Measurements from ENCODE around the gene ZNF275. TPM values are rescaled to one million over a fixed set of nuclear protein-coding genes. Genes with fewer than 3 reads are reported as not detected.
"Not testable (repeated sequence)": the region's sequence is repeated elsewhere in the genome, so short reads cannot be mapped to it uniquely, and the experiment has no call there.

ZNF275 gene, protein sequence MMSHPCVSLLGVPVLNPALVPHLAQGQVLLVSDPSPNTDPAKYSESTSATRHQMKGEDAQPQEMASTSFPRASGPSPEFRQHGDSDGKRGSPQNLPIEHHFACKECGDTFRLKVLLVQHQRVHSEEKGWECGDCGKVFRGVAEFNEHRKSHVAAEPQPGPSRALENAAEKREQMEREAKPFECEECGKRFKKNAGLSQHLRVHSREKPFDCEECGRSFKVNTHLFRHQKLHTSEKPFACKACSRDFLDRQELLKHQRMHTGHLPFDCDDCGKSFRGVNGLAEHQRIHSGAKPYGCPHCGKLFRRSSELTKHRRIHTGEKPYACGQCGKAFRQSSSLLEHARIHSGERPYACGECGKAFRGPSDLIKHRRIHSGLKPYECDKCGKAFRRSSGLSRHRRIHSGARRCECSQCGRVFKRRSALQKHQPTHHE
- total RNA-seq, result 10 to 100 TPM; 22.6 to 24.6 TPM

DNA sequence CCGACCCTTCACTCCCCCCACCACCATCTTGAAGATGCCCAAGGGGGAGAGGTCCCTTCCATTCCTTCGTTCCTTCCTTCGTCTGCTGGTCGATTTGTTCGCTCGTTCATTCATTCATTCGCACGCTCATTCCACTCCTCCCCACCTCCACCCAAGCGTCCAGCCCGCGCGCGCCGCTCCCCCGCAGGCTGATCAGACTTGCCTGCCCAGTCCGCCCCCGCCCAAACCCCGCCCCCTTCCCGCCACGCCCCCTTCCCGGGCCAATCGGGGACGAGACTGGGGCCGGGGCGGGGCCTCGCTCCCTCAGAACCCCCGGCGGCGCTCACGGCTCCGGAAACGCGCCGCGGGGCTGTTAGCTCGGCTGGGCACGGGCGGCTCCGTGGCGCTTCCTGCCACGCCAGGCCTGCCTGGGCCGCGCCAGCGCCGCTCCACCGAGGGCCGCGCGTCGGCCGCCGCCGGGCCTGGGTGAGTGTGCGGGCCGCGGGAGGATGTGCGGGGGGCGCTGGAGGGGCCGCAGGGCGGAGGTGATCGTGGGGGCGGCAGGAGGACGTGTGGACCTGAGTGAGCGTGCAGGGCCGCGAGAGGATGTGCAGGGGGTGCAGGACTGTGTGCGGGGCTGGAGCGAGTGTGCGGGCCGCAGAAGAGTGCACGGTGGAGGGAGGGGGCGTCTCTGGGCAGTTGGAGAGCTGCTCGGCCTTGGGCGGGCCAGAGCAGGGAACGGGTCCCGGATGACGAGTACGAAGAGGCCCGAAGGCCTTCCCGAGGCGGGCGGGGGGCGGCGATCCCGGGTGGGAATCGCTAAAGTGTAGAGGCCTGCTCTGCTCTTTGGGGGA is at the start of gene ZNF275:
TSS of gene ZNF275 (plus strand) at position 333 of the 833 bp plus-strand sequence. CDS start 2,527 bp downstream, outside the sequence.
- Mint-ChIP-seq H3K27me3 (peaks cover 5% of the 10 kb centered on the region), H3K27ac (peak within 1 kb of the TSS; percentile 84), H3K4me3 (peak within 1 kb of the TSS; percentile 91), H3K36me3 (peaks cover 22% of the 10 kb centered on the region), H3K4me1 (peaks cover 35% of the 10 kb centered on the region), H3K9me3 (no peaks in the 10 kb centered on the region)
- POLR2A ChIA-PET, result interaction anchor here (0.6 to 1.7 kb wide), 2 partner anchors 10 to 12 kb away, joined by 3 to 22 read pairs; no protein-coding TSS in a partner anchor
- ATAC-seq (ENCODE audit: low read depth), result peak; percentile 93
- peak; percentile 88 for DNase-seq

DNA sequence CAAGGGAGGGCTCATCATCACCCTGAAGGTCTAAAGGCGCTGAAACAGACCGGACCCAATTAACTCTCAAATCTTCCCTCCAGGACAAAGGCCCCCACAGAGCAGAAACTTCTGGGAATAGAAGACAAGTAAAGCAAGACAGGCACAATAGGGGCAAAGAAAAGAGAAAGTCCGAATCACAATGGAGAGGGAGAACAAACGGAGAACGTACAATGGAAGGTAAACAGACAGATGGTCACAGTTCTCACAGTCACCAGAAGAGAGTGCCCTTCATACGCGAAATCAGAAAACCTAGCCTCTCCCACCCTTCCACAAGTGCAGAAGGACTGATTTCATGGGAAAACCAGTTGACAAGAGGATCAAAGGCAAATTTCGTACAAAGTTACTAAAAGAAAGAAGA is 48.3 kb upstream of the ZNF275 start:
- H3K4me3 Mint-ChIP-seq; H3K4me1 Mint-ChIP-seq; H3K27me3 Mint-ChIP-seq; H3K27ac Mint-ChIP-seq; ATAC-seq (ENCODE audit: low read depth); DNase-seq; POLR2A ChIA-PET; H3K9me3 Mint-ChIP-seq; H3K36me3 Mint-ChIP-seq: not testable (repeated sequence)

- H3K4me1 Mint-ChIP-seq; H3K36me3 Mint-ChIP-seq; H3K27ac Mint-ChIP-seq; H3K9me3 Mint-ChIP-seq; H3K4me3 Mint-ChIP-seq; ATAC-seq (ENCODE audit: low read depth); POLR2A ChIA-PET; DNase-seq; H3K27me3 Mint-ChIP-seq: not testable (repeated sequence)
Measured at GRCh38 chrX:153288807-153289206, 45.1 kb upstream of the ZNF275 start.

DNA sequence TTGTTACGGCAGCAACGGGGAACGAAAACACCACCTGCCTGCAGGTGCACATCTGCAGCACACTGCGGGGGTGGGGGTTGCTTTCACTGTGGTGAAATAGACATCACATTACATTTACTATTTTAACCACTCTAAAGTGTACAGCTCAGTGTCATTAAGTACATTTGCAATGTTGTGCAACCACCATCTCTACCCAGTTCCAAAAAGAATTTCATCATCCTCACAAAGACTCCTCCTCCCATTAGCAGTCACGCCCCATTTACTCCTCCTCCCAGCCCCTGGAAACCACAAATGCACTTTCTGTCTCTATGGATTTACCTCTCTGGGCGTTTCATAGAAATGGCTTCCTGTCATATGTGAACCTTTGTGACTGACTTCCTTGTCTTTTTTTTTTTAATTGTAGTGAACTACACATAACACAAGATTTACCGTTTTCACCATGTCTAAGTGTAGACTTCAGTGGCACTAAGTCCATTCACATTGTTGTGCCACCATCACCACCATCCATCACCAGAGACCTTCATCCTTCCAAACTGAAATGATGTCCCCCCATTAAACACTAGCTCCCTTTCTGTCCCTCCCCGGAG is 40.4 kb upstream of the ZNF275 start:
- Mint-ChIP-seq H3K27ac (peak overlapping the region; percentile 85), H3K4me3 (peak overlapping the region; percentile 52)
- H3K9me3 Mint-ChIP-seq, DNase-seq, H3K4me1 Mint-ChIP-seq, H3K36me3 Mint-ChIP-seq, H3K27me3 Mint-ChIP-seq, POLR2A ChIA-PET: not testable (repeated sequence)
- ATAC-seq (ENCODE audit: low read depth), result peak; percentile 73

DNA sequence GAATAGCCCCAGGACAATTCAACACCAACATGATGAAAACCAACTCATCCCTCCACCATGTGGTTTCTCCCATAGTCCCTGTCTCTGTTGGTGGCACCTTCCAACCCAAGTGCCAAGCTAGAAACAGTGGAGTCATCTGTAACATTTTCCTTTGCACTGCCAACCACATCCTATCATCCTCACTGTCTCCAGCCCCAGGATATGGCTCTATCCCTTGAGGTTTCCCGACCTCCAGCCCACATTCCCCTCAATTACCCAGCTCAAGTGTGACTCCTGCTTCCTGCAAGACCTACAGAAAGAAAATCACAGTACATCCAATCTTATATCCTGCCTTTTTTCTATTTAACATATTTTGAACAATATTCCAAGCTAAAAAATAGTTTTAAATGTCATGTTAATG is 36.6 kb upstream of the ZNF275 start:
- peaks cover 9% of the 10 kb centered on the region for H3K4me1 Mint-ChIP-seq
- ATAC-seq (ENCODE audit: low read depth), result no peak
- POLR2A ChIA-PET, result no interaction called here
- H3K4me3 Mint-ChIP-seq, result no peak overlapping the region
- DNase-seq, result no peak
- H3K27ac Mint-ChIP-seq, result no peak overlapping the region
- peaks cover 3% of the 10 kb centered on the region for H3K36me3 Mint-ChIP-seq
- H3K27me3 Mint-ChIP-seq, result peaks cover 25% of the 10 kb centered on the region
- no peaks in the 10 kb centered on the region for H3K9me3 Mint-ChIP-seq

DNA sequence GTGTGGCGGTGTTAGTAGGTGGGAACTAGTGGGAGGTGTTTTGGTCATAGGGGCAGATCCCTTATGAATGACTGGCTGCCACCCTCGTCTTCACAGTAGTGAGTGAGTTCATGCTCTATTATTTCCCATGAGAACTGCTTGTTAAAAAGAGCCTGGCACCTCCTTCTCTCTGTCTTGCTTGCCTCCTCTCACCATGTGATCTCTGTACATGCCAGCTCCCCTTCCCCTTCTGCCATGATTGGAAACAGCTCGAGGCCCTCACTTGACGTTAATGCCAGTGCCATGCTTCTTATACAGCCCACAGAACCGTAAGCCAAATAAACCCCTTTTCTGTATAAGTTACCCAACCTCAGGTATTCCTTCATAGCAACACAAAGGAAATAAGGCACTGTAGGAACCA is 34.1 kb upstream of the ZNF275 start:
- Mint-ChIP-seq H3K4me3 (no peak overlapping the region), H3K4me1 (peaks cover 9% of the 10 kb centered on the region), H3K9me3 (no peaks in the 10 kb centered on the region), H3K27me3 (peaks cover 44% of the 10 kb centered on the region), H3K27ac (no peak overlapping the region), H3K36me3 (no peaks in the 10 kb centered on the region)
- ATAC-seq (ENCODE audit: low read depth) (no peak), DNase-seq (no peak)
- POLR2A ChIA-PET, result no interaction called here

DNA sequence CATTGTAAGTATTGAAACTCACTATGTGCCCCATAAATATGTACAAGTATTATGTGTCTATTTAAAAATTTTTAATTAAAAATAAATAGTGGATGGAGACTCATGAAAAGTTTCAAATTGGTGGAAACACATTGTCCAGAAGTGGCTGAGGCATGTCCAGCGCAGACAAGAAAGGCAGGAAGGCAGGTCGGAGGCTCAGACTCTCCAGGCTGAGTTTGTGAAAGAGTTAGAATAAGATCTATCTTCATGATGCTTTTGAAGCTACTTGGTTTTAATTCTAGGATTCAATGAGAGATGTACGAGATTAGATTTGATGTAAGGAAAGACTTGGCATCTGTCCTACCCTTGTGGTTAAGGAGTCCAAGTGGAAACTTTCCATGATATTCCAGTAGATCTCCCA is 32.2 kb upstream of the ZNF275 start:
- no peaks in the 10 kb centered on the region for H3K36me3 Mint-ChIP-seq
- H3K27ac Mint-ChIP-seq, result no peak overlapping the region
- H3K4me3 Mint-ChIP-seq, result no peak overlapping the region
- DNase-seq, result no peak
- ATAC-seq (ENCODE audit: low read depth), result no peak
- no peaks in the 10 kb centered on the region for H3K9me3 Mint-ChIP-seq
- peaks cover 7% of the 10 kb centered on the region for H3K4me1 Mint-ChIP-seq
- POLR2A ChIA-PET, result no interaction called here
- H3K27me3 Mint-ChIP-seq, result peaks cover 47% of the 10 kb centered on the region

DNA sequence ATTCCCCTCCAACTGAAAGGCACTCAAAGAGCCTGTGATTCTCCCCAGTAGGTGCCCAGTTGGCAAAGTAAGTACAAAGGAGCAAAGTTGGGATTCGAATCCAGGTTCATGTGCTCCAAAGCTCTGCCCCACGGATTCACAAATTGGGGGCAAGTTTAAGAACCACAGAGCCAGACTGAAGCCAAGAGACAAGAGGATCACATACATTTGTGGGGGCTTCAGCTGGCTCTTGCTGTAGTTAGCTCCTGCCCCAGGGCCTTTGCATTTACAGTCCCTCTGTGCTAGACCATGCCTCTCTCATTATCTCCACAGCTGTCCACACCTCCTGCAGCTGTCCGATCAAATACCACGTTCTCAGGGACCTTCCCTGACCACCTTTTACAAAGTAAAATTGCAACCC is 31.2 kb upstream of the ZNF275 start:
- no peak overlapping the region for H3K27ac Mint-ChIP-seq
- peaks cover 7% of the 10 kb centered on the region for H3K4me1 Mint-ChIP-seq
- H3K9me3 Mint-ChIP-seq, result no peaks in the 10 kb centered on the region
- no peak overlapping the region for H3K4me3 Mint-ChIP-seq
- DNase-seq, result no peak
- POLR2A ChIA-PET, result no interaction called here
- H3K36me3 Mint-ChIP-seq, result no peaks in the 10 kb centered on the region
- ATAC-seq (ENCODE audit: low read depth), result no peak
- H3K27me3 Mint-ChIP-seq, result peaks cover 45% of the 10 kb centered on the region

DNA sequence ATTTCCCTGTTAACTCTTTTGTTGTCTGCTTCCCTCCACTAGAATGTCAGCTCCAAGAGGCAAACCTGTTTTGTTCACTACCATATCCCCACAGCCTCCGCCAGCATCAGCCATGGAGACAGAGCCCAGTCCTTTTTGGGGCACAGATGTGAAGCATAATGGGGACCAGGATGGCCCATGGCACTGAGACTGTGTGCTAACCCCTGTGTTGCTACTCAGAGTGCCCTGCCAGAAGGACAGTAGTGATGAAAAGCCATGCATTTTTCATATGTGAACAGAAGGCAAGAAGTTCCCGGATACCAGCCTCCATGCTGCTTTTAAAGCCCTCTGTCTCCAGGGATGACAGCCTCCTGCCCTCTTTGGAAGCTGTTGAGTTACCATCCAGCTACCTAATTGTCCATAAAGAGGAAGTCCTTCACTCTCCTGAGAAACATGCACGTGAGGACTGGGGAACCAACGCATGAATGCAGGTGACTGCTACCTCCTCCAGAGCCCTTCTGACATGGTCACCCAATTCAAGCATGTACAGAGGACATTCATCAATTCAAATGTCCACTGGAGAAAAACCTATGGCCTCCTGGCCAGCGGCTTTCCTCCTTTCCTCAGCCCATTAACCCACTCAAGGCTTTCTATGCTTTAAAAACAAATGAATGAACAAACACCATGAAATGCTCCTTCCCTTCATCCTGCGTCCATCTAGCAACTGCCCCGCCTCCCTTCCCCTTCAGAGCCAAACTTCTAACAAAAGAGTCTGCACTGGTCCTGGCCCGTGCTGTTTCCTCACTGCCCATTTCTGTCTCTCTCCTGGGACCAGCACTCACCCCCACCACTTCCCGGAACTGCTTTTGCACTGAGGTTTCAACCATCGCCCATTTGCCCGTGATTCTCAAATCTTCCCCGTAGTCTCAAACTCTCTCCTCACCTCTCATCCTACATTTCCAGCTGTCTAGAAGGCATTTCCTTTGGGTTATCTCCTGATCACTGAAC is 30.4 kb upstream of the ZNF275 start:
- no peak overlapping the region for H3K4me3 Mint-ChIP-seq
- no peak for ATAC-seq (ENCODE audit: low read depth)
- peaks cover 7% of the 10 kb centered on the region for H3K4me1 Mint-ChIP-seq

GRCh38 chrX:153304988-153305736 is 28.8 kb upstream of the ZNF275 start:
- H3K27ac Mint-ChIP-seq, result no peak overlapping the region
- POLR2A ChIA-PET, result no interaction called here
- no peak for ATAC-seq (ENCODE audit: low read depth)

More for the DNA sequence above, 30.4 kb upstream of the ZNF275 start:
- Mint-ChIP-seq H3K27me3 (peaks cover 40% of the 10 kb centered on the region), H3K27ac (no peak overlapping the region), H3K9me3 (no peaks in the 10 kb centered on the region), H3K36me3 (no peaks in the 10 kb centered on the region)
- POLR2A ChIA-PET, result no interaction called here
- no peak for DNase-seq

DNA sequence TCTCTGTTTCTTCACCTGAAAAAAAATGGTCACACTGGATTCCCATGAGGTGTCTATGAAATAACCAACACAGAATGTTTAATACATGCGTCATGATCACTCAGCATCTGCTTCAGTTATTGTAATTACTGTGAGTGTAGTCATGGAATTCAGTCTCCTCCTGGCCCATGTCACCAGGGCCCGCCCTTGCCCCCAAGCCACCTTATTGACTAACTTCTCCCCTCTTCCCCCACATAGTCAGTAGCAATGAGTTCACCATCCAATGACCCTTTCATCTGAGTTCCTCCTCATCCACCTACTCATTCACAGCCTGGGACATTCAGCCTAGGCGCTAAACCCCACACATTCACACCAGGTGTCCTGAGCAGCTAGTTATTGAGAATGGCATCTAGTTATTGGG is 28.0 kb upstream of the ZNF275 start:
- Mint-ChIP-seq H3K27me3 (peaks cover 31% of the 10 kb centered on the region), H3K27ac (no peak overlapping the region)
- no peak for DNase-seq

More at GRCh38 chrX:153304988-153305736, 28.8 kb upstream of the ZNF275 start:
- Mint-ChIP-seq H3K27me3 (peaks cover 34% of the 10 kb centered on the region), H3K4me3 (no peak overlapping the region), H3K9me3 (no peaks in the 10 kb centered on the region), H3K4me1 (peaks cover 7% of the 10 kb centered on the region), H3K36me3 (no peaks in the 10 kb centered on the region)
- no peak for DNase-seq

GRCh38 chrX:153306527-153307115 is 27.3 kb upstream of the ZNF275 start:
- no peak overlapping the region for H3K27ac Mint-ChIP-seq
- H3K9me3 Mint-ChIP-seq, result no peaks in the 10 kb centered on the region
- no peaks in the 10 kb centered on the region for H3K36me3 Mint-ChIP-seq
- H3K4me3 Mint-ChIP-seq, result no peak overlapping the region
- POLR2A ChIA-PET, result no interaction called here
- peaks cover 28% of the 10 kb centered on the region for H3K27me3 Mint-ChIP-seq
- H3K4me1 Mint-ChIP-seq, result peaks cover 5% of the 10 kb centered on the region
- ATAC-seq (ENCODE audit: low read depth) (no peak), DNase-seq (no peak)

More for the DNA sequence above, 28.0 kb upstream of the ZNF275 start:
- Mint-ChIP-seq H3K4me3 (no peak overlapping the region), H3K9me3 (no peaks in the 10 kb centered on the region), H3K36me3 (no peaks in the 10 kb centered on the region), H3K4me1 (peaks cover 5% of the 10 kb centered on the region)
- POLR2A ChIA-PET, result no interaction called here
- ATAC-seq (ENCODE audit: low read depth), result no peak

Measured in activated naive CD8-positive, alpha-beta T cell treated with anti-CD3 and anti-CD28 coated beads, Interleukin-2, amount 10 ng/mL, durations not matched to agents 7 days and 5 days (primary cell).